ENCODE results near the gene MYO5B. TPM values are rescaled to one million over a fixed set of nuclear protein-coding genes. Genes with fewer than 3 reads are reported as not detected.

Gene MYO5B
- total RNA-seq, 1 experiment from 2014 or later, result 32.1 TPM

GRCh38 chr18:50154420-50154819 is 40.5 kb downstream of the MYO5B start:
- TF ChIP-seq SIN3A (IDR thresholded peaks at IDR 0.05; ENCODE audit: low read depth), result no peak
- no peak for TF ChIP-seq SP1 (IDR thresholded peaks at IDR 0.05; ENCODE audit: low read depth)
- TF ChIP-seq EZH2phosphoT487 (IDR thresholded peaks at IDR 0.05; ENCODE audit: borderline replicate concordance), result no peak
- no peak for TF ChIP-seq SRF (IDR thresholded peaks at IDR 0.05; ENCODE audit: low read depth)
- no peak for TF ChIP-seq CTCF (IDR thresholded peaks at IDR 0.05 in 2 of 3, conservative IDR thresholded peaks at IDR 0.05 in 1 of 3; ENCODE audit: borderline replicate concordance in 1 of 3, insufficient read depth in 1 of 3, low read depth in 2 of 3, low read length in 2 of 3)
- TF ChIP-seq ZNF274 (IDR thresholded peaks at IDR 0.05; ENCODE audit: low read depth, low read length), result no peak
- TF ChIP-seq FOSL1 (IDR thresholded peaks at IDR 0.05; ENCODE audit: low read depth), result no peak
- no peak for TF ChIP-seq JUND (IDR thresholded peaks at IDR 0.05)
- TF ChIP-seq ZFX (IDR thresholded peaks at IDR 0.05), result no peak
- TF ChIP-seq MAX (IDR thresholded peaks at IDR 0.05), result no peak
- no peak for TF ChIP-seq TCF7L2 (IDR thresholded peaks at IDR 0.05; ENCODE audit: borderline replicate concordance, extremely low read depth, insufficient read depth, insufficient read length)
- TF ChIP-seq YY1 (IDR thresholded peaks at IDR 0.05; ENCODE audit: extremely low read depth, insufficient replicate concordance, low read depth, low read length), result no peak
- no peak overlapping the region for H2AFZ ChIP-seq (ENCODE audit: low read depth, low read length, poor library complexity, severe bottlenecking)
- H3K4me1 ChIP-seq (ENCODE audit: control insufficient read depth in 1 of 2, insufficient read depth in 2 of 2, low read length in 2 of 2), result peaks cover 14% of the 10 kb centered on the region in 2 experiments
- ChIA-PET POLR2A (no interaction called here), CTCF (no interaction called here), RAD21 (ENCODE audit: low non-redundant PET in 1 of 2, low total read pairs in 2 of 2, uncharacterized antibody in 2 of 2, unreplicated experiment in 2 of 2) (no interaction called here)
- no peak overlapping the region for H3K9ac ChIP-seq (ENCODE audit: low read length)
- ATAC-seq, result no peak
- no peaks in the 10 kb centered on the region for H3K9me3 ChIP-seq (ENCODE audit: control insufficient read depth in 1 of 2, insufficient read depth in 1 of 2, low read depth in 1 of 2, low read length in 2 of 2)
- BruUV-seq (replicated peaks), result no TSS peak
- H3K27me3 ChIP-seq (ENCODE audit: insufficient read depth, low read length), result no peaks in the 10 kb centered on the region
- H3K27ac ChIP-seq (ENCODE audit: low read depth, low read length), result no peak overlapping the region
- no peak overlapping the region for H3K4me3 ChIP-seq (replicated peaks in 1 of 2; ENCODE audit: low read depth in 1 of 2, low read length in 2 of 2)
- DNase-seq (ENCODE audit: low read depth, low spot score), result no peak
- intact Hi-C loops (cut with micrococcal nuclease), result no loop called here
- H3K9me2 ChIP-seq (ENCODE audit: insufficient read depth), result no peaks in the 10 kb centered on the region
- no peak overlapping the region for H3K4me2 ChIP-seq (ENCODE audit: low read length)
- no peaks in the 10 kb centered on the region for H4K20me1 ChIP-seq (ENCODE audit: insufficient read depth)
- H3K79me2 ChIP-seq (ENCODE audit: insufficient read depth, low read length), result no peaks in the 10 kb centered on the region
- no peaks in the 10 kb centered on the region for H3K36me3 ChIP-seq (ENCODE audit: control insufficient read depth in 1 of 2, insufficient read depth in 2 of 2, low read length in 2 of 2)
